Activated CD8-positive, alpha-beta memory T cell treated with anti-CD3 and anti-CD28 coated beads, Interleukin-2, amount 50 U/mL, for 24 hours (primary cell): ENCODE results near the gene RAB11FIP3.
A peak's percentile ranks its signal among the peaks of the same experiment; 100 is the strongest.

Experiments used
- DNase-seq: peaks from one replicate; pipeline ENCODE4 v3.0.0-alpha.2; 2020; ENCODE audit errors: extremely low read depth

The RAB11FIP3 gene

GRCh38 chr16:567373-568256 lies 142.2 kb downstream of the RAB11FIP3 start:
- DNase-seq: no peak

- no peak for DNase-seq
Measured at GRCh38 chr16:568401-569258, 143.2 kb downstream of the RAB11FIP3 start.

GRCh38 chr16:569445-570254 lies 144.2 kb downstream of the RAB11FIP3 start, which contains the start of gene PIGQ:
PIGQ (plus strand) TSS chr16:569968; CDS start chr16:574075, 4,107 bp downstream.
- peak; percentile 15 for DNase-seq
